OCI-LY1 (cell line): Measurements from ENCODE around the gene SUPT3H.

Source experiments
- CTCF ChIP-seq: fragments of 200-600 bp; sonication (generic), shearing (Covaris generic); IDR thresholded peaks from 2 replicates; pipeline ENCODE4 v1.5.1; 2017; ENCODE audit warnings: mild to moderate bottlenecking, antibody characterized with exemption, low read length, moderate library complexity, mixed read lengths
- EZH2 ChIP-seq: fragments of 200-600 bp; sonication (generic), shearing (Covaris generic); IDR thresholded peaks from 2 replicates; pipeline ENCODE4 v1.8.0; 2017; ENCODE audit warnings: borderline replicate concordance, mixed run types, mild to moderate bottlenecking, antibody characterized with exemption, low read length, moderate library complexity, mixed read lengths

GRCh38 chr6:44983467-44984365 is 394.0 kb downstream of the SUPT3H start:
- no peak for TF ChIP-seq CTCF
- TF ChIP-seq EZH2: no peak
